HTERT RPE-1 (cell line): ENCODE results near the gene FBLN7.

ENCODE experiments used
- in situ Hi-C: fragments of 300-500 bp; cut with MboI; formaldehyde crosslinking; loops from 4 replicates; pipeline ENCODE4 v1.14.3; 2020; ENCODE audit warnings: low sequenced_read_pairs

Gene FBLN7

GRCh38 chr2:112140899-112141625 is 2.9 kb downstream of the FBLN7 start:
- in situ Hi-C loops, result no loop called here

- in situ Hi-C loops, result no loop called here
Observed at GRCh38 chr2:112141626-112142007, 3.4 kb downstream of the FBLN7 start.

- in situ Hi-C loops, result no loop called here
Observed at GRCh38 chr2:112142525-112143078, 4.4 kb downstream of the FBLN7 start.

DNA sequence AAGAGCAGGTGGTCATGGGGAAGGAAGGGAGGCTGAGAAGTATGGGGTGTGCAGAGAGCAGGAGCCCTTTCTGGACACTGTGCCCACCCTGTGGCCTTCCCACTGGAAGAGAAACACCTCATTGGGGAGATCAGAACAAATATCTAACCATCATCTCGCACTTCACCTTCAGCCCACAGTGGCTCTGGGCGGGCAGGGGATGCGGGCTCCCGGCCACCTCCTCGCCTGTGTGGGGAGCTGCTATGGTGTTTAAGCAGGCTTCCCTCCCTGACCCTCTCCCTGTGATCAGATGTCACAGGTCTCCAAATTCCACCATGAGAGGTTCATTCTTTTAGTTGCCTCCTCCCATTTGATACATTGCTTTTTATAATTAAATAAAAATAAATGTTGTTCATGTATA is 5.0 kb downstream of the FBLN7 start:
- in situ Hi-C loops, result no loop called here

DNA sequence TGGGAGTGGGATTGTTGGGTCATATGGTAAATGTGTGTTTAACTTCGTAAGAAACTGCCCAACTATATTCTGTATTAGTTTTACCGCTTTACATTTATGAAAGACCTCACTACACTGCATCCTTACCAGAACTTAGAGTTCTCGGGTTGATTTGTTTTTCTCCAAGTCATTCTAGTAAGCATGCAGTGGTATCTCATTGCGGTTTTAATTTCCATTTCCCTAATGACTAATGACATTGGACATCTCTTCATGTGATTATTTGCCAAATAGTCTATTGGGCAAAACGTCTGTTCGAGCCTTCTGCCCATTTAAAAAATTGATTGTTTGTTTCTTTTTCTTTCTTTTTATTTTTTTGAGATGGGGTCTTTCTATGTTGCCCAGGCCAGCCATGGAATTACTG is 6.8 kb downstream of the FBLN7 start:
- in situ Hi-C loops, result no loop called here

- in situ Hi-C loops, result no loop called here
Observed at GRCh38 chr2:112147382-112148168, 9.4 kb downstream of the FBLN7 start.

- in situ Hi-C loops, result no loop called here
Observed at GRCh38 chr2:112148477-112148876, 10.3 kb downstream of the FBLN7 start.

- in situ Hi-C loops, result no loop called here
Observed at GRCh38 chr2:112149194-112149593, 11.0 kb downstream of the FBLN7 start.

GRCh38 chr2:112149866-112150435 is 11.8 kb downstream of the FBLN7 start:
- in situ Hi-C loops, result no loop called here

DNA sequence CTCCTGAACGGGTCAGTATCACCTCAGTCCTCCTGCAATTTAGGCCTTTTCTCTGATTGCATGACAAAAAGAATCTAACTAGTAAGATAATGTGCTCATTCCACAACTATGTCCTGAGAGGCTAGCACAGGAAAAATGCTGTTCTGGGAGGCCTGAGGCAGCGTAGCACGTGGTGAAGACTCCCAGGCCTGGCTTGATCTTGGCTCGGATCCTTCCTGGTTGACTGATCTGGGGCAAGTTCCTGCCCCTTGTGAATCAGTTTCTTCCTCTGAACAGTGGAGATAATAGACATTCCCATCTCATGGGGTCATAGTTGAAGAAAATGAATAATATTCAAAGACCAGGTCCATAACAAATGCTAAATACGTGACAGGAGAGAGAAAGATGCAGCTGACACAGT is 12.3 kb downstream of the FBLN7 start:
- in situ Hi-C loops, result no loop called here

DNA sequence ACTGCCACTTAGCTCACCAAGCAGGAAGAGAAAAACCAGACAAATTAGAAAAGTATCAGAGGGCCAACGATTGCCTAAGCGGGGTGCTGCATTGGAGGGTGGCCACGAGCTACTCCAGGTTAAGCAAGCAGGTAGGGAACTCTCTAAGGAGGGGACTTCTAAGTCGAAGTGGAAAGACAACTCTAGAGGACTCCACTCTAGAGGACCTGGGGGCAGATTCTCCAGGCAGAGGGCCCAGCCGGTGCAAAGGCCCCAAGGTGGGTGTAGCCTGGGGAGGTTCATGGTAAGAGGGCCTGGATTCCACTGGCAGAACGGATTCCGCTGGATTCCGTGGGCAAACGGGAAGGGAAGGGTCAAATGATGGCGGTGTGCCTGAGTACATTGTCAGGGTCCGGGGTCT is 12.7 kb downstream of the FBLN7 start:
- in situ Hi-C loops, result no loop called here

DNA sequence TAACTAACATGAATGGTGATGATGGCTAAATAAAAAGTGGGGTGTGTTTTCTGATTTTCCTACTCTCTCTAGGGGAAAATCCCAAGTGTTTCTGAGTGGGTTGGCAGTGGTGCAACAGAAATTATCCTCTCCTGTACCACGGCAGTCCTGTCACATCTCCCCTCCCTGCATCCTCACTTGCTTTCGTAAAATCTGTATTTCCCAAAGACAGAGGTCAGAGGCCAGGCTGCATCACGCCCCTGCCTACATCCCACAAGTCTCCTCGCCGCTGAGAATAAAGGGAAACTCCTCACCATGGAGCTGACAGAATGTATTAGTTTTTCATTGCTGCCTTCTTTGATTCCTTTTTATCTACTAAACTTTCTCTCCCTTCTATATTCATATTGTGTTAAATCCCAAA is 13.1 kb downstream of the FBLN7 start:
- in situ Hi-C loops, result no loop called here

GRCh38 chr2:112151701-112152440 is 13.7 kb downstream of the FBLN7 start:
- in situ Hi-C loops, result no loop called here

DNA sequence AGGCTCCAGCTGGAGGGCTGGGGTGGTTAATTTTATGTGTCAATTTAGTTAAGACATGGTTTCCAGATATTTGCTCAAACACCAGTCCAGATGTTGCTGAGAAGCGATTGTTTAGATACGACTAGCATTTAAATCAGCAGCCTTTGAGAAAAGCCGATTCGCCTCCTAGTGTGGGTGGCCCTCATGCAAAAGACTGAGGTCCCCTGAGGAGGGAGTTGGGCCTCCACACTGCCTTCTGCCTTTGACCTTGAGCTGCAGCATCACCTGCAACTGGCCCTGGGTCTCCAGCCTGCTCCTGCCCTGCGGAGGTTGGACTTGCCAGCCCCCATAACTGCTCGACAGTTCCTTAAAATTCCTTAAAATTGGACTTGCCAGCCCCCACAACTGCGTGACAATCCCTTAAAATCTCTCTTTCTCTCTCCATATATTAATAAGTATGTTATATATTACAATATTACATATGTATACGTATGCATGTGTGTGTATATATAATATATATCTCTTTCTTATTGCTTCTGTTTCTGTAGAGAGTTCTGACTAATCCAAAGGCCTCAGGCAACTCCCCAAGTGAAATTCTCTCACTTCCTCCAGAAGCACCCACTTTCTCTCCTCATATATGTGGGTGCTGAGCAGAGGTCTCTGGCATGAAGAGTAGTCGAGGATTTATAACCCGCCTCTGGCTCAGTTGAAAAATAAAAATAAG is 14.4 kb downstream of the FBLN7 start:
- in situ Hi-C loops, result no loop called here

DNA sequence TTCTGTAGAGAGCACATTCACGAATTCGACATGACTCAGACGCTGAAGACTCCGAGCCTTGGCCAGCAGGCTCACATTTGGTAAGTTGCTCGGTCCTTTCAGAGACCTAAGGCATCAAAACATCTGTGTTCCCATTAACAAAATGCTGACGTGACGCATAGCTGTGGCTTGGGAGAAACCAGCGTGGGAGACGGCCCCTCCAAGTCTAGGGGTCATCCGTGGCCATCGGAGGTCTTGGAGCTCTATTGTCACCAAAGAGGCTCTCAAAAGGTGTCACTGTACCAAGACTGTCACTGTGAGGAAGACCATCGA is 14.9 kb downstream of the FBLN7 start:
- in situ Hi-C loops, result no loop called here

- in situ Hi-C loops, result no loop called here
Observed at GRCh38 chr2:112153501-112153900, 15.3 kb downstream of the FBLN7 start.

- in situ Hi-C loops, result no loop called here
Observed at GRCh38 chr2:112154246-112155117, 16.3 kb downstream of the FBLN7 start.

- in situ Hi-C loops, result no loop called here
Observed at GRCh38 chr2:112155331-112156151, 17.4 kb downstream of the FBLN7 start.
